GM23248 (cell line): ENCODE results near the gene CEP350. TPM values are rescaled to one million over a fixed set of nuclear protein-coding genes. Genes with fewer than 3 reads are reported as not detected.

Source experiments
- DNase-seq: peaks from one replicate; pipeline ENCODE4 v3.0.0-alpha.2; 2015
- H2AFZ ChIP-seq: fragments of 200-600 bp; sonication (generic); 2 replicates; pipeline ENCODE4 v1.6.1; 2016; ENCODE audit warnings: antibody characterized with exemption
- H3F3A ChIP-seq: fragments of 200-600 bp; sonication (generic); 2 replicates; pipeline ENCODE4 v1.6.1; 2016; ENCODE audit warnings: mild to moderate bottlenecking, antibody characterized with exemption, mixed run types; ENCODE audit not compliant: insufficient read depth
- H3K27ac ChIP-seq: fragments of 200-600 bp; sonication (generic); 2 replicates; pipeline ENCODE4 v1.5.1; 2016; ENCODE audit warnings: mild to moderate bottlenecking
- H3K27me3 ChIP-seq: fragments of 200-600 bp; sonication (generic); replicated peaks from 2 replicates; pipeline ENCODE4 v1.6.1; 2016; ENCODE audit warnings: mild to moderate bottlenecking; ENCODE audit not compliant: insufficient read depth
- H3K36me3 ChIP-seq: fragments of 200-600 bp; sonication (generic); 2 replicates; pipeline ENCODE4 v1.6.1; 2016; ENCODE audit warnings: low read depth, mild to moderate bottlenecking
- H3K4me1 ChIP-seq: fragments of 200-600 bp; sonication (generic); 2 replicates; pipeline ENCODE4 v1.6.1; 2016; ENCODE audit warnings: mild to moderate bottlenecking; ENCODE audit not compliant: insufficient read depth
- H3K4me2 ChIP-seq: fragments of 200-600 bp; sonication (generic); one replicate; pipeline ENCODE4 v1.6.1; 2016; ENCODE audit warnings: mild to moderate bottlenecking; ENCODE audit not compliant: unreplicated experiment
- H3K4me3 ChIP-seq: fragments of 200-600 bp; sonication (generic); 2 replicates; pipeline ENCODE4 v1.5.1; 2016; ENCODE audit warnings: mild to moderate bottlenecking
- H3K79me2 ChIP-seq: fragments of 200-600 bp; sonication (generic); 2 replicates; pipeline ENCODE4 v1.6.1; 2016; ENCODE audit warnings: mild to moderate bottlenecking; ENCODE audit not compliant: insufficient read depth
- H3K9ac ChIP-seq: fragments of 200-600 bp; sonication (generic); 2 replicates; pipeline ENCODE4 v1.6.1; 2016; ENCODE audit warnings: mild to moderate bottlenecking
- H3K9me2 ChIP-seq: fragments of 200-600 bp; sonication (generic); 2 replicates; pipeline ENCODE4 v1.6.1; 2016; ENCODE audit warnings: mixed run types, mild to moderate bottlenecking, moderate library complexity; ENCODE audit not compliant: insufficient read depth
- H3K9me3 ChIP-seq: fragments of 200-600 bp; sonication (generic); one replicate; pipeline ENCODE4 v1.6.1; 2017; ENCODE audit warnings: low read depth
- H4K20me1 ChIP-seq: fragments of 200-600 bp; sonication (generic); 2 replicates; pipeline ENCODE4 v1.6.0; 2016; ENCODE audit not compliant: insufficient read depth
- EZH2 ChIP-seq: fragments of 200-600 bp; sonication (generic); IDR thresholded peaks from 2 replicates; pipeline ENCODE4 v1.6.1; 2018; ENCODE audit warnings: antibody characterized with exemption, mild to moderate bottlenecking; ENCODE audit not compliant: insufficient read depth, poor library complexity, severe bottlenecking
- EZH2phosphoT487 ChIP-seq: fragments of 200-600 bp; sonication (generic); IDR thresholded peaks from 2 replicates; pipeline ENCODE4 v1.6.1; 2018; ENCODE audit warnings: antibody characterized with exemption, moderate library complexity, mild to moderate bottlenecking, low read depth; ENCODE audit not compliant: insufficient read depth
- WGBS, 2 experiments: methylation state at CpG; one replicate each; pipeline ENCODE4 v1.1.6; 2015 to 2017; ENCODE audit warnings: low lambda C conversion rate in 2 of 2, low coverage in 1 of 2; ENCODE audit errors: missing lambda C conversion rate in 2 of 2; 5-methylcytosine and 5-hydroxymethylcytosine counted together
- in situ Hi-C: fragments of 300-500 bp; cut with MboI; formaldehyde crosslinking; loops from 2 replicates; pipeline ENCODE4 v1.15.0; 2020
- polyA plus RNA-seq: library from polyadenylated mRNA; unstranded; fragments of >200 nt; fragmentation: Nextera tagmentation; extraction: Ambion mirVana; gene quantifications from 2 replicates; pipeline ENCODE4 v1.2.1, GENCODE V29; 2016
- total RNA-seq: library from RNA; depleted of rRNA; stranded (reverse); fragments of >200 nt; shearing (Covaris generic); gene quantifications from 2 replicates; pipeline ENCODE4 v1.2.3, GENCODE V29; 2014

The CEP350 gene
- total and polyA plus RNA-seq, 2 experiments from 2014 or later = 14.9 to 81.3 TPM

DNA sequence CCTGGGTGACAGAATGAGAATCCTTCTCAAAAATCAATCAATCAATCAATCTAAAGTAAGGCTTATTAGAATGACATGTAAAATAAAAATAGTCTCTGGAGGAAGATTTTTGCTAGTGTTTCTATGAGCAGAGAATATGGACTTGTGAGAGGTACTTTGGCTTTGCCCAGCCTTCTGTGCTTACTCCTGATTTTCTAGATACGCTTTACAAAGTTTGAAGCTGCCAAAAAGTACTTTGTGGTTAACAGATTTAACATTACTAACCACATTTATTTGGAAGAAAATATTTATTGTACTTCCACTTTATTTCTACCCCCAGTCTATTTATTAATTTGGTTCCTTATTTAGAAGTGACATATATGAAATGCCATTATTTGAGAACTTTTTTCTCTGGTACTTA, 41.0 kb downstream of the CEP350 start:
- H3K9ac ChIP-seq = no peak overlapping the region
- H2AFZ ChIP-seq = no peak overlapping the region
- H3K9me2 ChIP-seq = no peaks in the 10 kb centered on the region
- no peaks in the 10 kb centered on the region for H4K20me1 ChIP-seq
- H3K27ac ChIP-seq = no peak overlapping the region
- H3K79me2 ChIP-seq = peaks cover 14% of the 10 kb centered on the region; the same call in 1 of the 2 replicates
- TF ChIP-seq EZH2phosphoT487 (no peak), EZH2 (no peak)
- no peaks in the 10 kb centered on the region for H3K9me3 ChIP-seq
- no peak overlapping the region for H3K4me2 ChIP-seq
- no peak overlapping the region for H3K4me3 ChIP-seq
- peaks cover 30% of the 10 kb centered on the region; the same call in 1 of the 2 replicates for H3K36me3 ChIP-seq
- H3K4me1 ChIP-seq = no peaks in the 10 kb centered on the region
- in situ Hi-C loops = no loop called here
- no peak for DNase-seq
- H3K27me3 ChIP-seq = no peaks in the 10 kb centered on the region
- WGBS, 2 experiments = 100% methylated on average over 1 of the region's 1 CpG
- no peaks in the 10 kb centered on the region for H3F3A ChIP-seq

DNA sequence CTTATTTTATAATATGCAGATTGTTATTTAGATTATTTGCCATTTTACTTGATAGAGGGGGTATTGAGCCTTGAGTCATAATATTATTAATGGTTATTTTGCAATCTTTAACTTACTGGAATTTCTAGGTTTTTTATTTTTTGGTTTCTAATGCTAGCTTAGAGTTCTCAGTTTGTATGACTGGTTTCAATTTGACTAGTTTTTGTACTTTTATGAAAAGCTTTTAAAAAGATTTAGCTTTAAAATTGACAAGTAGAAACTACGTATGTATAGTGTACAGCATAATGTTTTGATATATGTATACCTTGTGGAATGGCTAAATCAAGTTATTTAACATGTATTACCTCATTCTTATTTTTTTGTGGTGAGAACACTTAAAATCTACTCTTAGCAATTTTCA, 41.5 kb downstream of the CEP350 start:
- Histone ChIP-seq H4K20me1 (no peaks in the 10 kb centered on the region), H3K27ac (no peak overlapping the region), H3K4me2 (no peak overlapping the region), H3K36me3 (peaks cover 29% of the 10 kb centered on the region; the same call in 1 of the 2 replicates), H3K9me3 (no peaks in the 10 kb centered on the region), H3K9me2 (no peaks in the 10 kb centered on the region), H3K9ac (no peak overlapping the region), H3K4me1 (no peaks in the 10 kb centered on the region), H3K79me2 (peaks cover 15% of the 10 kb centered on the region), H2AFZ (no peak overlapping the region), H3K4me3 (no peak overlapping the region), H3F3A (no peaks in the 10 kb centered on the region), H3K27me3 (no peaks in the 10 kb centered on the region)
- DNase-seq = no peak
- WGBS, 2 experiments = 94 to 97% methylated on average over 1 of the region's 1 CpG
- TF ChIP-seq EZH2 (no peak), EZH2phosphoT487 (no peak)
- in situ Hi-C loops = no loop called here

- in situ Hi-C loops = loop anchor here (25.0 kb wide), 1 partner anchor 88 kb away; no protein-coding TSS in a partner anchor
Measured at GRCh38 chr1:180000575-180000974, 46.0 kb downstream of the CEP350 start.

DNA sequence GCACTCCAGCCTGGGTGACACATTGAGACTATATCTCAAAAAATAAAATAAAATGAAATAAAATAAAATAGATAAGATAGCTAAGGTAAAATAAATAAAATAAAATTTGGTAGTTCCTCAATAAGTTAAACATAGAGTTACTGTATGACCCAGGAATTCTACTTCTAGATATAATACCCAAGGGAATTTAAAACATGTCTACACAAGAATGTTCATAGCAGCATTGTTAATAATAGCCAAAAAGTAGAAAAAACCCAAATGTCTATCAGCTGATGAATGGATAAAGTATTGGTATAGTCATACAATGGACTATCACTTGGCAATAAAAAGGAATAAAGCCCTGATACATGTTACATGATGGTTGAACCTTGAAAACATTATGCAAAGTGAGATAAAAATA, 47.8 kb downstream of the CEP350 start:
- Histone ChIP-seq H3K9me2 (no peaks in the 10 kb centered on the region), H3K4me1 (peaks cover 13% of the 10 kb centered on the region), H3K4me2 (no peak overlapping the region), H4K20me1 (no peaks in the 10 kb centered on the region), H3F3A (no peaks in the 10 kb centered on the region), H3K27ac (no peak overlapping the region), H3K4me3 (no peak overlapping the region), H3K9me3 (no peaks in the 10 kb centered on the region), H3K27me3 (no peaks in the 10 kb centered on the region), H2AFZ (no peak overlapping the region), H3K36me3 (peaks cover 21% of the 10 kb centered on the region), H3K9ac (no peak overlapping the region), H3K79me2 (peaks cover 33% of the 10 kb centered on the region)
- TF ChIP-seq EZH2 (no peak), EZH2phosphoT487 (no peak)
- in situ Hi-C loops = loop anchor here (25.0 kb wide), 1 partner anchor 90 kb away; no protein-coding TSS in a partner anchor
- DNase-seq = peak; percentile 16

More at GRCh38 chr1:180000575-180000974, 46.0 kb downstream of the CEP350 start:
- Histone ChIP-seq H3K4me1 (peaks cover 13% of the 10 kb centered on the region), H3K27me3 (no peaks in the 10 kb centered on the region), H4K20me1 (no peaks in the 10 kb centered on the region), H3K9me3 (no peaks in the 10 kb centered on the region), H3K9ac (no peak overlapping the region), H3K4me2 (no peak overlapping the region), H3K27ac (no peak overlapping the region), H2AFZ (no peak overlapping the region), H3K9me2 (no peaks in the 10 kb centered on the region), H3K4me3 (no peak overlapping the region), H3K79me2 (peaks cover 25% of the 10 kb centered on the region), H3K36me3 (peaks cover 21% of the 10 kb centered on the region), H3F3A (no peaks in the 10 kb centered on the region)
- no peak for TF ChIP-seq EZH2phosphoT487
- no peak for TF ChIP-seq EZH2
- DNase-seq = no peak
- WGBS, 2 experiments = 90 to 100% methylated on average over 2 of the region's 2 CpGs
